Thyroid gland (tissue), 4 donors: ENCODE results near the gene IZUMO1.

Source experiments
- CTCF ChIP-seq, 6 experiments: fragments of 200-600 bp in 3 of 6; fragments of 450-650 bp in 3 of 6; sonication (generic) in 3 of 6; IDR thresholded peaks; one replicate each; pipeline ENCODE4 v1.5.1; 2016 to 2019; ENCODE audit warnings: antibody characterized with exemption in 6 of 6, mild to moderate bottlenecking in 2 of 6, inconsistent platforms in 1 of 6, moderate library complexity in 1 of 6
- POLR2A ChIP-seq, 2 donors: fragments of 450-650 bp; IDR thresholded peaks; one replicate each; pipeline ENCODE4 v1.6.1; 2017; ENCODE audit warnings: antibody characterized with exemption in 2 of 2, mild to moderate bottlenecking in 2 of 2, moderate library complexity in 1 of 2

GRCh38 chr19:48702701-48703100 is 44.0 kb downstream of the IZUMO1 start:
- TF ChIP-seq POLR2A (IDR thresholded peaks at IDR 0.05) (no peak), CTCF (IDR thresholded peaks at IDR 0.05) (no peak)
